SU-DHL-6 (cell line): ENCODE data around the gene APRT.

Experiments used
- EZH2phosphoT487 ChIP-seq: fragments of 200-600 bp; sonication (generic), shearing (Covaris generic); conservative IDR thresholded peaks from 2 replicates; pipeline ENCODE4 v1.6.1; 2018; ENCODE audit warnings: mild to moderate bottlenecking, antibody characterized with exemption, low read length, moderate library complexity, mixed read lengths
- TF ChIP-seq, protein P1 (sequence below): fragments of 200-600 bp; sonication (generic); IDR thresholded peaks from one replicate; pipeline ENCODE4 v1.5.1; 2017; ENCODE audit warnings: antibody characterized with exemption, mild to moderate bottlenecking, low read length, moderate library complexity; ENCODE audit not compliant: insufficient read depth, poor library complexity, severe bottlenecking

DNA sequence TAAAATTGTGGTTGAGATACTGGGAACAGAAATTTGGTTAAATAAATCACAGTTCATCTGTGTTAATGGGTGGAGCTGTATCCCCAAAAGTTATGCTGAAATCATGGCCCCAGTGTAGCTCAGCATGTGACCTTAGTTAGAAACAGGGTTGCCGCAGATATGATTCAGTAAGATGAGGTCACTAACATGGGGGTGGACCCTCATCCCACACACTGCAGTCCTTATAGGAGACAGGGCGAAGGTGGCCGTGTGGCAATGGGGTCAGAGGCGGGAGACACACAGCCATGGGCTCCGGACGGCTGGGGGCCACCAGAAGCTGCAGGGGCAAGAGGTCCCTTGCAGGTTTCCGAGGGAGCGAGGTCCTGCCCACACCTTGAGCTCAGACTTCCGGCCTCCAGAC, 34.4 kb upstream of the APRT start:
- TF ChIP-seq, protein P1, sequence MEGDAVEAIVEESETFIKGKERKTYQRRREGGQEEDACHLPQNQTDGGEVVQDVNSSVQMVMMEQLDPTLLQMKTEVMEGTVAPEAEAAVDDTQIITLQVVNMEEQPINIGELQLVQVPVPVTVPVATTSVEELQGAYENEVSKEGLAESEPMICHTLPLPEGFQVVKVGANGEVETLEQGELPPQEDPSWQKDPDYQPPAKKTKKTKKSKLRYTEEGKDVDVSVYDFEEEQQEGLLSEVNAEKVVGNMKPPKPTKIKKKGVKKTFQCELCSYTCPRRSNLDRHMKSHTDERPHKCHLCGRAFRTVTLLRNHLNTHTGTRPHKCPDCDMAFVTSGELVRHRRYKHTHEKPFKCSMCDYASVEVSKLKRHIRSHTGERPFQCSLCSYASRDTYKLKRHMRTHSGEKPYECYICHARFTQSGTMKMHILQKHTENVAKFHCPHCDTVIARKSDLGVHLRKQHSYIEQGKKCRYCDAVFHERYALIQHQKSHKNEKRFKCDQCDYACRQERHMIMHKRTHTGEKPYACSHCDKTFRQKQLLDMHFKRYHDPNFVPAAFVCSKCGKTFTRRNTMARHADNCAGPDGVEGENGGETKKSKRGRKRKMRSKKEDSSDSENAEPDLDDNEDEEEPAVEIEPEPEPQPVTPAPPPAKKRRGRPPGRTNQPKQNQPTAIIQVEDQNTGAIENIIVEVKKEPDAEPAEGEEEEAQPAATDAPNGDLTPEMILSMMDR = no peak
- no peak for TF ChIP-seq EZH2phosphoT487
